Osteocyte (in vitro differentiated cells): ENCODE measurements around the gene SCN2B. TPM values are rescaled to one million over a fixed set of nuclear protein-coding genes. Genes with fewer than 3 reads are reported as not detected.
A peak's percentile ranks its signal among the peaks of the same experiment; 100 is the strongest.

Source experiments
- DNase-seq: peaks from one replicate; pipeline ENCODE4 v3.0.0; 2021; ENCODE audit warnings: mixed read lengths; ENCODE audit not compliant: unreplicated experiment; ENCODE audit errors: extremely low spot score
- H3K27ac Mint-ChIP-seq: one replicate; pipeline ENCODE4 v1.8.0; 2021; ENCODE audit warnings: mild to moderate bottlenecking, mixed read lengths; ENCODE audit not compliant: unreplicated experiment
- H3K27me3 Mint-ChIP-seq: one replicate; pipeline ENCODE4 v1.8.0; 2021; ENCODE audit warnings: mixed read lengths; ENCODE audit not compliant: unreplicated experiment
- H3K36me3 Mint-ChIP-seq: one replicate; pipeline ENCODE4 v1.8.0; 2021; ENCODE audit warnings: mixed read lengths; ENCODE audit not compliant: unreplicated experiment
- H3K4me1 Mint-ChIP-seq: one replicate; pipeline ENCODE4 v1.8.0; 2021; ENCODE audit warnings: mixed read lengths; ENCODE audit not compliant: unreplicated experiment
- H3K4me3 Mint-ChIP-seq: one replicate; pipeline ENCODE4 v1.8.0; 2021; ENCODE audit warnings: mild to moderate bottlenecking, moderate library complexity, mixed read lengths; ENCODE audit not compliant: unreplicated experiment
- H3K9me3 Mint-ChIP-seq: one replicate; pipeline ENCODE4 v1.8.0; 2021; ENCODE audit warnings: mixed read lengths; ENCODE audit not compliant: unreplicated experiment
- total RNA-seq: library from RNA; stranded (reverse); gene quantifications from 2 replicates; pipeline ENCODE4 v1.2.1, GENCODE V29; 2021
- TF ChIP-seq, protein P1 (sequence below): fragments of 200-600 bp; sonication (generic); IDR thresholded peaks from 2 replicates; pipeline ENCODE4 v1.5.0; 2021; ENCODE audit warnings: antibody characterized with exemption, mild to moderate bottlenecking, moderate library complexity

SCN2B gene
- total RNA-seq, 1 donor from 2014 or later: not detected

GRCh38 chr11:118155776-118156530 is 20.5 kb downstream of the SCN2B start:
- DNase-seq: no peak
- Mint-ChIP-seq H3K36me3 (no peaks in the 10 kb centered on the region), H3K4me1 (peaks cover 5% of the 10 kb centered on the region), H3K27ac (no peak overlapping the region), H3K4me3 (no peak overlapping the region), H3K9me3 (no peaks in the 10 kb centered on the region), H3K27me3 (peaks cover 72% of the 10 kb centered on the region)
- TF ChIP-seq, protein P1, sequence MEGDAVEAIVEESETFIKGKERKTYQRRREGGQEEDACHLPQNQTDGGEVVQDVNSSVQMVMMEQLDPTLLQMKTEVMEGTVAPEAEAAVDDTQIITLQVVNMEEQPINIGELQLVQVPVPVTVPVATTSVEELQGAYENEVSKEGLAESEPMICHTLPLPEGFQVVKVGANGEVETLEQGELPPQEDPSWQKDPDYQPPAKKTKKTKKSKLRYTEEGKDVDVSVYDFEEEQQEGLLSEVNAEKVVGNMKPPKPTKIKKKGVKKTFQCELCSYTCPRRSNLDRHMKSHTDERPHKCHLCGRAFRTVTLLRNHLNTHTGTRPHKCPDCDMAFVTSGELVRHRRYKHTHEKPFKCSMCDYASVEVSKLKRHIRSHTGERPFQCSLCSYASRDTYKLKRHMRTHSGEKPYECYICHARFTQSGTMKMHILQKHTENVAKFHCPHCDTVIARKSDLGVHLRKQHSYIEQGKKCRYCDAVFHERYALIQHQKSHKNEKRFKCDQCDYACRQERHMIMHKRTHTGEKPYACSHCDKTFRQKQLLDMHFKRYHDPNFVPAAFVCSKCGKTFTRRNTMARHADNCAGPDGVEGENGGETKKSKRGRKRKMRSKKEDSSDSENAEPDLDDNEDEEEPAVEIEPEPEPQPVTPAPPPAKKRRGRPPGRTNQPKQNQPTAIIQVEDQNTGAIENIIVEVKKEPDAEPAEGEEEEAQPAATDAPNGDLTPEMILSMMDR: no peak

- no peaks in the 10 kb centered on the region for H3K36me3 Mint-ChIP-seq
Measured at GRCh38 chr11:118154641-118155040, 21.8 kb downstream of the SCN2B start.

GRCh38 chr11:118153976-118154375 is 22.5 kb downstream of the SCN2B start:
- Mint-ChIP-seq H3K4me1 (peaks cover 5% of the 10 kb centered on the region), H3K27ac (no peak overlapping the region), H3K36me3 (no peaks in the 10 kb centered on the region), H3K27me3 (peaks cover 82% of the 10 kb centered on the region), H3K4me3 (peak overlapping the region; percentile 61), H3K9me3 (no peaks in the 10 kb centered on the region)
- DNase-seq: no peak
- TF ChIP-seq, protein P1: no peak

More at GRCh38 chr11:118154641-118155040, 21.8 kb downstream of the SCN2B start:
- Mint-ChIP-seq H3K4me3 (no peak overlapping the region), H3K27ac (no peak overlapping the region), H3K4me1 (peaks cover 5% of the 10 kb centered on the region), H3K9me3 (no peaks in the 10 kb centered on the region), H3K27me3 (peaks cover 83% of the 10 kb centered on the region)
- no peak for DNase-seq
- TF ChIP-seq, protein P1: no peak

DNA sequence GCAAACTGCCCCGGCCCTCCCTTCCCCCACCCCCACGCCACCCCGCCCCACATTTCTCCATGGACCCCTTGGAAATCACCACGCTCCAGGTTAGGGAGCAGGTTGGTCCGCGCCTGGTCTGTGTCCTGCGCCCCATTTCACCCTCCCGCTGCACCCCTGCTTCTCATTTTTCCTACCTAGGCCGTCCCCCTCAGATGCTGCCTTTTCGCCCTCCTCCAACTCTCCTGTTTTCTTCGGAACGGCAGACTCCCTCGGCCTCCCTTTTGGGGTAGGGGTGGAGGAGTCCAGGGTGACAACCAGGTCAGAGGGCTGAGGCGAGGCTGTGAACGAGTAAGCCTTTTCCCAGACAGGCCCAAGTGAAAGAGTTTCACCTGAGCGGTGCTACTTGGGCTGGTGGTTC is 22.9 kb downstream of the SCN2B start:
- Mint-ChIP-seq H3K27me3 (peaks cover 82% of the 10 kb centered on the region), H3K27ac (no peak overlapping the region), H3K4me1 (peaks cover 5% of the 10 kb centered on the region), H3K4me3 (peak overlapping the region; percentile 61), H3K9me3 (no peaks in the 10 kb centered on the region), H3K36me3 (no peaks in the 10 kb centered on the region)
- no peak for DNase-seq
- TF ChIP-seq, protein P1: no peak

GRCh38 chr11:118152552-118153471 is 23.6 kb downstream of the SCN2B start, which contains the start of gene SCN4B:
TSS of gene SCN4B (minus strand) at chr11:118152823. CDS start at chr11:118152673, 150 bp downstream.
- peaks cover 82% of the 10 kb centered on the region for H3K27me3 Mint-ChIP-seq
- TF ChIP-seq, protein P1: no peak
- no peaks in the 10 kb centered on the region for H3K9me3 Mint-ChIP-seq
- no peak for DNase-seq
- H3K27ac Mint-ChIP-seq: no peak within 1 kb of the TSS
- peaks cover 5% of the 10 kb centered on the region for H3K4me1 Mint-ChIP-seq
- peak within 1 kb of the TSS; percentile 62 for H3K4me3 Mint-ChIP-seq
- no peaks in the 10 kb centered on the region for H3K36me3 Mint-ChIP-seq
